GM23338 (cell line): Measurements from ENCODE around the gene ANKRD49.

ENCODE experiments used
- CREB1 ChIP-seq: fragments of 250-450 bp; sonication (Bioruptor Pico); IDR thresholded peaks from 2 replicates; pipeline ENCODE4 v1.5.0; 2020; ENCODE audit warnings: low read depth, mild to moderate bottlenecking, moderate library complexity
- EZH2 ChIP-seq: fragments of 200-600 bp; sonication (generic); IDR thresholded peaks from one replicate; pipeline ENCODE4 v1.8.0; 2017; ENCODE audit warnings: antibody characterized with exemption, mild to moderate bottlenecking, low read depth; ENCODE audit not compliant: unreplicated experiment
- EZH2phosphoT487 ChIP-seq: fragments of 200-600 bp; sonication (generic); IDR thresholded peaks from one replicate; pipeline ENCODE4 v1.8.1; 2018; ENCODE audit warnings: antibody characterized with exemption; ENCODE audit not compliant: unreplicated experiment
- JUNB ChIP-seq: IDR thresholded peaks from one replicate; pipeline ENCODE4 v1.6.1; 2016; ENCODE audit warnings: antibody characterized with exemption; ENCODE audit not compliant: unreplicated experiment
- POLR2AphosphoS5 ChIP-seq: IDR thresholded peaks from 2 replicates; pipeline ENCODE4 v1.6.1; 2016; ENCODE audit warnings: antibody characterized with exemption, low read depth
- TF ChIP-seq, protein P1 (sequence below): IDR thresholded peaks from one replicate; pipeline ENCODE4 v1.6.1; 2018; ENCODE audit warnings: antibody characterized with exemption; ENCODE audit not compliant: unreplicated experiment
- TF ChIP-seq, protein P2 (sequence below), 2 experiments: fragments of 200-600 bp in 1 of 2; sonication (generic) in 1 of 2; conservative IDR thresholded peaks; 2 replicates each; pipeline versions ENCODE4 v1.5.1 to v1.6.1; 2016 to 2017; ENCODE audit warnings: antibody characterized with exemption in 2 of 2, low read depth in 2 of 2, mild to moderate bottlenecking in 2 of 2, moderate library complexity in 1 of 2
- TF ChIP-seq, protein P3 (sequence below): IDR thresholded peaks from 2 replicates; pipeline ENCODE4 v1.6.1; 2016; ENCODE audit warnings: antibody characterized with exemption

DNA sequence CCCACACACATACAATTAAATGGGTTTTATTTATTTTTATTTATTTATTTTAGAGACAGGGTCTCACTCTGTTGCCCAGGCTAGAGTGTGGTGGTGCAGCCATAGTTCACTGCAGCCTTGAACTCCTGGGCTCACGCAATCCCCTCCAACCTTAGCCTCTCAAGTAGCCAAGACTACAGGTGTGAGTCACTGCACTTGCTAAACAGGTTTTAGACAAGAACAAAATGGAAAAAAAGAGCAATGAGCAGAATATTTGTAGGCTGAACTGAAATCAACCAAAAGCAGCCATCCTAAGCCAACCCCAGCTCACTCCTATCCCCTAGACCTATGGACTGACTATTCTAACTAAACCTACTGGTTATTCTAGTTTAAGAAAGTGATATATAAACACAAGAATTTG lies 37.9 kb upstream of the ANKRD49 start:
- TF ChIP-seq, protein P1, sequence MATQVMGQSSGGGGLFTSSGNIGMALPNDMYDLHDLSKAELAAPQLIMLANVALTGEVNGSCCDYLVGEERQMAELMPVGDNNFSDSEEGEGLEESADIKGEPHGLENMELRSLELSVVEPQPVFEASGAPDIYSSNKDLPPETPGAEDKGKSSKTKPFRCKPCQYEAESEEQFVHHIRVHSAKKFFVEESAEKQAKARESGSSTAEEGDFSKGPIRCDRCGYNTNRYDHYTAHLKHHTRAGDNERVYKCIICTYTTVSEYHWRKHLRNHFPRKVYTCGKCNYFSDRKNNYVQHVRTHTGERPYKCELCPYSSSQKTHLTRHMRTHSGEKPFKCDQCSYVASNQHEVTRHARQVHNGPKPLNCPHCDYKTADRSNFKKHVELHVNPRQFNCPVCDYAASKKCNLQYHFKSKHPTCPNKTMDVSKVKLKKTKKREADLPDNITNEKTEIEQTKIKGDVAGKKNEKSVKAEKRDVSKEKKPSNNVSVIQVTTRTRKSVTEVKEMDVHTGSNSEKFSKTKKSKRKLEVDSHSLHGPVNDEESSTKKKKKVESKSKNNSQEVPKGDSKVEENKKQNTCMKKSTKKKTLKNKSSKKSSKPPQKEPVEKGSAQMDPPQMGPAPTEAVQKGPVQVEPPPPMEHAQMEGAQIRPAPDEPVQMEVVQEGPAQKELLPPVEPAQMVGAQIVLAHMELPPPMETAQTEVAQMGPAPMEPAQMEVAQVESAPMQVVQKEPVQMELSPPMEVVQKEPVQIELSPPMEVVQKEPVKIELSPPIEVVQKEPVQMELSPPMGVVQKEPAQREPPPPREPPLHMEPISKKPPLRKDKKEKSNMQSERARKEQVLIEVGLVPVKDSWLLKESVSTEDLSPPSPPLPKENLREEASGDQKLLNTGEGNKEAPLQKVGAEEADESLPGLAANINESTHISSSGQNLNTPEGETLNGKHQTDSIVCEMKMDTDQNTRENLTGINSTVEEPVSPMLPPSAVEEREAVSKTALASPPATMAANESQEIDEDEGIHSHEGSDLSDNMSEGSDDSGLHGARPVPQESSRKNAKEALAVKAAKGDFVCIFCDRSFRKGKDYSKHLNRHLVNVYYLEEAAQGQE: no peak
- TF ChIP-seq, protein P2, sequence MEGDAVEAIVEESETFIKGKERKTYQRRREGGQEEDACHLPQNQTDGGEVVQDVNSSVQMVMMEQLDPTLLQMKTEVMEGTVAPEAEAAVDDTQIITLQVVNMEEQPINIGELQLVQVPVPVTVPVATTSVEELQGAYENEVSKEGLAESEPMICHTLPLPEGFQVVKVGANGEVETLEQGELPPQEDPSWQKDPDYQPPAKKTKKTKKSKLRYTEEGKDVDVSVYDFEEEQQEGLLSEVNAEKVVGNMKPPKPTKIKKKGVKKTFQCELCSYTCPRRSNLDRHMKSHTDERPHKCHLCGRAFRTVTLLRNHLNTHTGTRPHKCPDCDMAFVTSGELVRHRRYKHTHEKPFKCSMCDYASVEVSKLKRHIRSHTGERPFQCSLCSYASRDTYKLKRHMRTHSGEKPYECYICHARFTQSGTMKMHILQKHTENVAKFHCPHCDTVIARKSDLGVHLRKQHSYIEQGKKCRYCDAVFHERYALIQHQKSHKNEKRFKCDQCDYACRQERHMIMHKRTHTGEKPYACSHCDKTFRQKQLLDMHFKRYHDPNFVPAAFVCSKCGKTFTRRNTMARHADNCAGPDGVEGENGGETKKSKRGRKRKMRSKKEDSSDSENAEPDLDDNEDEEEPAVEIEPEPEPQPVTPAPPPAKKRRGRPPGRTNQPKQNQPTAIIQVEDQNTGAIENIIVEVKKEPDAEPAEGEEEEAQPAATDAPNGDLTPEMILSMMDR (conservative IDR thresholded peaks at IDR 0.05; ENCODE audit: low read depth in 2 of 2): no peak
- TF ChIP-seq EZH2 (no peak), CREB1 (CRISPR knock-in tag) (no peak), JUNB (no peak), EZH2phosphoT487 (no peak), POLR2AphosphoS5 (no peak)
- TF ChIP-seq, protein P3, sequence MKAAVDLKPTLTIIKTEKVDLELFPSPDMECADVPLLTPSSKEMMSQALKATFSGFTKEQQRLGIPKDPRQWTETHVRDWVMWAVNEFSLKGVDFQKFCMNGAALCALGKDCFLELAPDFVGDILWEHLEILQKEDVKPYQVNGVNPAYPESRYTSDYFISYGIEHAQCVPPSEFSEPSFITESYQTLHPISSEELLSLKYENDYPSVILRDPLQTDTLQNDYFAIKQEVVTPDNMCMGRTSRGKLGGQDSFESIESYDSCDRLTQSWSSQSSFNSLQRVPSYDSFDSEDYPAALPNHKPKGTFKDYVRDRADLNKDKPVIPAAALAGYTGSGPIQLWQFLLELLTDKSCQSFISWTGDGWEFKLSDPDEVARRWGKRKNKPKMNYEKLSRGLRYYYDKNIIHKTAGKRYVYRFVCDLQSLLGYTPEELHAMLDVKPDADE: no peak
